Tibial artery (tissue), 4 donors: ENCODE results near the gene INTS1.

Experiments
- DNase-seq, 2 donors: peaks; one replicate each; pipeline ENCODE4 v3.0.0-alpha.2; 2019
- H3K27ac ChIP-seq, 2 donors: fragments of 200-600 bp; sonication (generic) in 1 of 2; 1 replicate in 1 of 2; 2 replicates in 1 of 2; pipeline ENCODE4 v1.5.1; 2018 to 2019; ENCODE audit warnings: mild to moderate bottlenecking in 1 of 2
- H3K27me3 ChIP-seq, 2 donors: fragments of 200-600 bp; sonication (generic) in 1 of 2; one replicate each; pipeline versions ENCODE4 v1.5.1 to v1.6.0; 2016 to 2019
- H3K36me3 ChIP-seq, 3 donors: fragments of 200-600 bp; sonication (generic) in 2 of 3; one replicate each; pipeline ENCODE4 v1.5.1; 2016 to 2019; ENCODE audit warnings: mild to moderate bottlenecking in 2 of 3
- H3K4me1 ChIP-seq, 4 donors: fragments of 200-600 bp; sonication (generic) in 2 of 4; 1 replicate in 3 of 4; 2 replicates in 1 of 4; pipeline ENCODE4 v1.5.1; 2016 to 2019
- H3K4me3 ChIP-seq, 2 donors: fragments of 200-600 bp; sonication (generic) in 1 of 2; 1 replicate in 1 of 2; 2 replicates in 1 of 2; pipeline ENCODE4 v1.5.1; 2018 to 2019; ENCODE audit warnings: mild to moderate bottlenecking in 2 of 2
- H3K9me3 ChIP-seq, 3 donors: fragments of 200-600 bp; sonication (generic) in 1 of 3; one replicate each; pipeline ENCODE4 v1.5.1; 2016 to 2019
- CTCF ChIP-seq, 2 experiments: fragments of 200-600 bp in 1 of 2; fragments of 450-650 bp in 1 of 2; IDR thresholded peaks; one replicate each; pipeline ENCODE4 v1.5.1; 2017 to 2019; ENCODE audit warnings: antibody characterized with exemption in 2 of 2, mild to moderate bottlenecking in 1 of 2, moderate library complexity in 1 of 2
- intact Hi-C: fragments of 100-400 bp; cut with DNase I; formaldehyde crosslinking; loops from one replicate; pipeline ENCODE4 v1.15.0; 2023; ENCODE audit warnings: low total_unique reads

INTS1 gene

GRCh38 chr7:1449951-1450350 lies 54.2 kb downstream of the INTS1 start:
- Histone ChIP-seq H3K4me3 (no peak overlapping the region), H3K4me1 (peaks cover 0 to 45% (median 14%) of the 10 kb centered on the region in 4 donors), H3K27me3 (no peaks in the 10 kb centered on the region), H3K36me3 (peaks cover 0 to 13% (median 5%) of the 10 kb centered on the region in 3 donors), H3K9me3 (no peaks in the 10 kb centered on the region), H3K27ac (no peak overlapping the region)
- TF ChIP-seq CTCF (IDR thresholded peaks at IDR 0.05): no peak
- intact Hi-C loops: no loop called here
- no peak for DNase-seq

- Histone ChIP-seq H3K4me3 (no peak overlapping the region), H3K36me3 (peaks cover 0 to 17% (median 5%) of the 10 kb centered on the region in 3 donors), H3K27me3 (no peaks in the 10 kb centered on the region), H3K27ac (no peak overlapping the region), H3K9me3 (no peaks in the 10 kb centered on the region), H3K4me1 (peaks cover 0 to 40% (median 12%) of the 10 kb centered on the region in 4 donors)
- no peak for TF ChIP-seq CTCF (IDR thresholded peaks at IDR 0.05)
- intact Hi-C loops: no loop called here
- no peak for DNase-seq
Observed at GRCh38 chr7:1449501-1449900, 54.7 kb downstream of the INTS1 start.

- Histone ChIP-seq H3K27me3 (no peaks in the 10 kb centered on the region), H3K4me1 (peaks cover 0 to 35% (median 9%) of the 10 kb centered on the region in 4 donors), H3K9me3 (no peaks in the 10 kb centered on the region), H3K36me3 (peaks cover 0 to 21% (median 5%) of the 10 kb centered on the region in 3 donors), H3K4me3 (no peak overlapping the region), H3K27ac (no peak overlapping the region)
- TF ChIP-seq CTCF (IDR thresholded peaks at IDR 0.05): no peak
- intact Hi-C loops: no loop called here
- no peak for DNase-seq
Observed at GRCh38 chr7:1448958-1449357, 55.2 kb downstream of the INTS1 start.

GRCh38 chr7:1447551-1448244 lies 56.5 kb downstream of the INTS1 start:
- no peak for TF ChIP-seq CTCF (IDR thresholded peaks at IDR 0.05)
- intact Hi-C loops: no loop called here
- Histone ChIP-seq H3K36me3 (peaks cover 0 to 21% (median 5%) of the 10 kb centered on the region in 3 donors), H3K27ac (peak overlapping the region in 1 of 2 donors; percentile 41), H3K4me3 (no peak overlapping the region), H3K4me1 (peaks cover 0 to 22% (median 6%) of the 10 kb centered on the region in 4 donors), H3K27me3 (no peaks in the 10 kb centered on the region), H3K9me3 (no peaks in the 10 kb centered on the region)
- DNase-seq: no peak

GRCh38 chr7:1447112-1447511 lies 57.1 kb downstream of the INTS1 start:
- no peak for DNase-seq
- intact Hi-C loops: no loop called here
- Histone ChIP-seq H3K27me3 (no peaks in the 10 kb centered on the region), H3K4me3 (no peak overlapping the region), H3K4me1 (peaks cover 0 to 16% (median 1%) of the 10 kb centered on the region in 4 donors), H3K36me3 (peaks cover 0 to 25% (median 5%) of the 10 kb centered on the region in 3 donors), H3K27ac (peak overlapping the region in 1 of 2 donors; percentile 41), H3K9me3 (no peaks in the 10 kb centered on the region)
- no peak for TF ChIP-seq CTCF (IDR thresholded peaks at IDR 0.05)
